ENCODE measurements around the gene KIAA0319L.

DNA sequence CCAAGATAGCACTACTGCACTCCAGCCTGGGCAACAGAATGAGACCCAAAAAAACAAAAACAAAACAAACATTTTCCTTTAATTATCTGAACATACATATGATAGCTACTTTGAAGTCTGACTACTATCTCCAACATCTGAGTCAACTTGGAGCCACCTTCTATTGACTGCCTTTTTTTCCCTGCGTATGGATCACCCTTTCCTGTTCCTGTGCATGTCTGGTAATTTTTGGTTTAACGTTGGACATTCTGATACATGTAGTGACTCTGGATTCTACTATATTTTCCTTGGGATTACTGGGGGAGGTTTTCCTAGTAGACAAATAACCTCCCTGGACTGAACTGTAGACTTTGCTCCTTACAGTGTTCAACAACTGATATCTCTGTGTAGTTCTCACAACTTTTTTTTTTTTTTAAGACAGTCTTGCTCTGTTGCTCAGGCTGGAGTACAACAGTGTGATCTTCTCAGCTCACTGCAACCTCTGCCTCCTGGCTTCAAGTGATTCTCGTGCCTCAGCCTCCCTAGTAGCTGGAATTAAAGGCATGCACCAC lies 70.3 kb downstream of the KIAA0319L start:
- TF ChIP-seq, protein P1, sequence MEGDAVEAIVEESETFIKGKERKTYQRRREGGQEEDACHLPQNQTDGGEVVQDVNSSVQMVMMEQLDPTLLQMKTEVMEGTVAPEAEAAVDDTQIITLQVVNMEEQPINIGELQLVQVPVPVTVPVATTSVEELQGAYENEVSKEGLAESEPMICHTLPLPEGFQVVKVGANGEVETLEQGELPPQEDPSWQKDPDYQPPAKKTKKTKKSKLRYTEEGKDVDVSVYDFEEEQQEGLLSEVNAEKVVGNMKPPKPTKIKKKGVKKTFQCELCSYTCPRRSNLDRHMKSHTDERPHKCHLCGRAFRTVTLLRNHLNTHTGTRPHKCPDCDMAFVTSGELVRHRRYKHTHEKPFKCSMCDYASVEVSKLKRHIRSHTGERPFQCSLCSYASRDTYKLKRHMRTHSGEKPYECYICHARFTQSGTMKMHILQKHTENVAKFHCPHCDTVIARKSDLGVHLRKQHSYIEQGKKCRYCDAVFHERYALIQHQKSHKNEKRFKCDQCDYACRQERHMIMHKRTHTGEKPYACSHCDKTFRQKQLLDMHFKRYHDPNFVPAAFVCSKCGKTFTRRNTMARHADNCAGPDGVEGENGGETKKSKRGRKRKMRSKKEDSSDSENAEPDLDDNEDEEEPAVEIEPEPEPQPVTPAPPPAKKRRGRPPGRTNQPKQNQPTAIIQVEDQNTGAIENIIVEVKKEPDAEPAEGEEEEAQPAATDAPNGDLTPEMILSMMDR (IDR thresholded peaks at IDR 0.05): no peak
- no peak for TF ChIP-seq JUNB (IDR thresholded peaks at IDR 0.05)
- no peak for TF ChIP-seq JUN (IDR thresholded peaks at IDR 0.05)
- no peak for TF ChIP-seq HOXB13 (CRISPR knock-in tag; IDR thresholded peaks at IDR 0.05; ENCODE audit: low read depth)
- no peak for TF ChIP-seq POLR2A (IDR thresholded peaks at IDR 0.05; ENCODE audit: low read length)
